Measurements from ENCODE around the gene ARPC5L.
"Not testable (repeated sequence)": the region's sequence is repeated elsewhere in the genome, so short reads cannot be mapped to it uniquely, and the experiment has no call there.

Gene ARPC5L

GRCh38 chr9:124861342-124862229, at the start of gene ARPC5L, which contains the start of gene RPL35:
TSS of gene ARPC5L (plus strand) at chr9:124862130. CDS start at chr9:124869291, 7,161 bp downstream.
TSS of gene RPL35 (minus strand) at chr9:124861957. CDS start at chr9:124861912, 45 bp downstream.
- DNase-seq = peak; percentile 65

GRCh38 chr9:124812441-124812876, 49.5 kb upstream of the ARPC5L start:
- no peak for DNase-seq

- DNase-seq = no peak
Observed at GRCh38 chr9:124813041-124813440, 48.9 kb upstream of the ARPC5L start.

- DNase-seq = no peak
Observed at GRCh38 chr9:124813501-124814163, 48.3 kb upstream of the ARPC5L start.

- no peak for DNase-seq
Observed at GRCh38 chr9:124814164-124814535, 47.8 kb upstream of the ARPC5L start.

GRCh38 chr9:124815601-124816000, 46.3 kb upstream of the ARPC5L start:
- no peak for DNase-seq

GRCh38 chr9:124818431-124819281, 43.3 kb upstream of the ARPC5L start:
- no peak for DNase-seq

GRCh38 chr9:124820698-124821623, 41.0 kb upstream of the ARPC5L start:
- no peak for DNase-seq

- no peak for DNase-seq
Observed at GRCh38 chr9:124828489-124829333, 33.2 kb upstream of the ARPC5L start.

- DNase-seq = no peak
Observed at GRCh38 chr9:124829334-124829669, 32.6 kb upstream of the ARPC5L start.

- DNase-seq = no peak
Observed at GRCh38 chr9:124830593-124830992, 31.3 kb upstream of the ARPC5L start.

GRCh38 chr9:124831642-124832364, 30.1 kb upstream of the ARPC5L start:
- no peak for DNase-seq

- DNase-seq = no peak
Observed at GRCh38 chr9:124834591-124834990, 27.3 kb upstream of the ARPC5L start.

GRCh38 chr9:124835026-124835557, 26.8 kb upstream of the ARPC5L start:
- DNase-seq = peak; percentile 82

GRCh38 chr9:124838132-124838531, 23.8 kb upstream of the ARPC5L start:
- not testable (repeated sequence) for DNase-seq

- not testable (repeated sequence) for DNase-seq
Observed at GRCh38 chr9:124838567-124839275, 23.2 kb upstream of the ARPC5L start.

- DNase-seq = no peak
Observed at GRCh38 chr9:124839612-124840299, 22.2 kb upstream of the ARPC5L start.

GRCh38 chr9:124840300-124840833, 21.6 kb upstream of the ARPC5L start:
- DNase-seq = no peak

Measured in NCI-H1694 (cell line).